GM12892 (cell line): ENCODE measurements around the gene NFIB.

Experiments used
- POLR2A ChIP-seq: IDR thresholded peaks from 2 replicates; pipeline ENCODE4 v1.6.1; 2011; ENCODE audit warnings: low read depth, low read length, control low read depth
- POLR2AphosphoS5 ChIP-seq: IDR thresholded peaks from 2 replicates; pipeline ENCODE4 v1.6.1; 2011; ENCODE audit warnings: low read depth, low read length, control low read depth
- TAF1 ChIP-seq: IDR thresholded peaks from 2 replicates; pipeline ENCODE4 v1.6.1; 2011; ENCODE audit warnings: low read depth, mild to moderate bottlenecking, control low read depth, low read length, borderline replicate concordance

DNA sequence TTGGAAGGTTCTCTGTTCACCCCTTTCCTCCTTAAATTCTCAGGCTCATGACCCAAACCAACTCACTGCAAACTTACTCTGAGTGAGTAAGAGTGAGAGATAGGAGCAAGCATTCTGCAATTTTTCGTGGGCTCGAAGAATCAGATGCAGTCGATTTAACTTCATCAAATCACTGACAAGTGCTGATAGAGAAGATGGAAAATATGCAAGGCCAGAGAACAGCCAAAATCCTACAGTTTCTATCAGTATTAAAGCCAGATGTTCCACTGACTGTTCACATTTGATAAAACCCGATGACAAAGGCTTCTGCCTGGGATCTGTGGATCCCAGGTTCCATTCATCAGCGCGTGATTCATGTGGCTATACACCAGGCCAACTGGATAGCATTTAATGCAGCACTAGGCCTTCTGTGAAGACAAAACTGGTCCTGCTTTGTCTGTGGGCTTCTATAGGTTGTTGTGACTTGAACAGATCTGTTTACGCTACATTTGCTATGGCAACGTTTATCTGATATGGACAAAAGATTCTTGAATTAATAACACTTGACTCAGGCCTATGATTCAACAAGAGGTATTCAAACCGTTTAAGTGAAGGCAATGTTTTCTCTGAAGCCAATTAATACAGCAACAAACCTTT lies 251.2 kb downstream of the NFIB start:
- TF ChIP-seq POLR2A (no peak), POLR2AphosphoS5 (no peak), TAF1 (no peak)
